HEK293T (cell line): ENCODE measurements around the gene LGALS12.

Source experiments
- FOXA1 ChIP-seq: fragments of 450-650 bp; IDR thresholded peaks from 2 replicates; pipeline ENCODE4 v1.6.1; 2016; ENCODE audit warnings: mild to moderate bottlenecking
- FOXM1 ChIP-seq: fragments of 450-650 bp; IDR thresholded peaks from 2 replicates; pipeline ENCODE4 v1.6.1; 2017; ENCODE audit warnings: mild to moderate bottlenecking, borderline replicate concordance
- SUZ12 ChIP-seq: fragments of 450-650 bp; IDR thresholded peaks from 2 replicates; pipeline ENCODE4 v1.6.1; 2016; ENCODE audit warnings: mild to moderate bottlenecking

DNA sequence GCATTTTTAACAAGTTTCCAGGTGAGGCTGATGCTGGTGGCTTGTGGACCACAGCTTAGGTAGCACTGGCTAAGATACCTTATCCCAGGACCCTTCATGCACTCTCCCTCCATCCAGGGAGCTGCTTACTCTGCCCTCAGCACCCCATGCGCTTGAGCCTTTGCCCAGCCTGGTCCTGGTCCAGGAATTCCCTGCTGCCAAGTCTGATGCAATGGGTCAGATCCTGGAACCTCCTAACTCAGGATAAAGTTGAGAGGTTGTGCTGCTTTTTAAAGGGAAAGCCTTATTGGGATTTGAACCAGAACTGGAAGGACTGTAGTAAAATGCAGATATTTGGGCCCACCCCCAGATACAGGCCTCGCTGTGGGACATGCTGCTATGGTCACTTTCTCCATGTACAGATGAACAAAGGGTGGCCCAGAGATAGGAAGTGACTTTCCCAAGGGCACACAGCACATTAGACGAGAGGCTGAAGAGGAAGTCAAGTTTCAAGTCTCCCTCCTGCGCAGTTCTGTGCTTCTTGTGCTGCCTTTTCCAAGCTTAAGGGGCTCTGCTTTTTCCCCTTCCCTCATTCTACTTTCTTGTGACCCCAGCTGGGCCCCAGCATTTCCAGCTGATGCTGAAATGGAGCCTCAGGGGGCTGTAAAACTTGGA, 824 bp upstream of the LGALS12 start:
- TF ChIP-seq FOXM1 (no peak), FOXA1 (no peak), SUZ12 (no peak)
